SIG-M5 treated with dmso at 0.1 percent for 504 hours (cell line): ENCODE measurements around the gene SCAMP3.

Source experiments
- DNase-seq: peaks from one replicate; lab custom pipeline; 2025; ENCODE audit not compliant: unreplicated experiment; lab: John Stamatoyannopoulos, UW

Gene SCAMP3

GRCh38 chr1:155285631-155286044 lies 23.5 kb upstream of the SCAMP3 start:
- DNase-seq, result no peak

- DNase-seq, result no peak
These were observed 22.9 kb upstream of the SCAMP3 start for GRCh38 chr1:155285063-155285462.

GRCh38 chr1:155284476-155284875 lies 22.3 kb upstream of the SCAMP3 start:
- no peak for DNase-seq

- no peak for DNase-seq
These were observed 20.4 kb upstream of the SCAMP3 start for GRCh38 chr1:155282488-155283091.

DNA sequence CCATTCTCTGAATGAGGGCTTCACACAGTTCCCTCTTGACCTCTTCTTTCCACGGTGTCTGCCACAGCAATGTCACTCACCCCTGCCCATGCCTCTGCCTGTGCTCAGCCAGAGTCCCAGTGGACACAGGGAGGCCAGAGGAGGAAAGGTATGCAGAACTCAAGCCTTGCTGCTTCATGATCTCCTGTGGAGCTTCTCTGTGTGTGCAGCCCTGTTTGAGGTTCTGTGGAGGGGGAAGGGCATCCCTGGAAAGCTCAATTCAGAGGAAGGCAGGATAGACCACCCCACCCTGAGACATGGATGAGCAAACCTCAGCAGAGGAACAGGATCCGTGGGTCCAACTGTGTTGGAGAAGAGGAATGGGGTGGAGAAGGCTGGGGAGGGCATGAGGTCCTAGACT lies 17.1 kb upstream of the SCAMP3 start:
- no peak for DNase-seq

GRCh38 chr1:155278689-155279160 lies 16.6 kb upstream of the SCAMP3 start:
- DNase-seq, result no peak

GRCh38 chr1:155277902-155278688 lies 15.9 kb upstream of the SCAMP3 start:
- DNase-seq, result peak; percentile 75

GRCh38 chr1:155277070-155277901 lies 15.1 kb upstream of the SCAMP3 start, which contains the start of gene HCN3:
Gene HCN3, plus strand, starts transcription at chr1:155277463. Its CDS starts 128 bp downstream, at chr1:155277591.
- peak; percentile 98 for DNase-seq

GRCh38 chr1:155273343-155274245 lies 11.4 kb upstream of the SCAMP3 start, which contains the start of gene CLK2:
Gene CLK2, minus strand, starts transcription at chr1:155273504. Its CDS starts 2,527 bp downstream, at chr1:155270977.
- peak; percentile 98 for DNase-seq

GRCh38 chr1:155272466-155273342 lies 10.5 kb upstream of the SCAMP3 start:
- DNase-seq, result peak; percentile 46

DNA sequence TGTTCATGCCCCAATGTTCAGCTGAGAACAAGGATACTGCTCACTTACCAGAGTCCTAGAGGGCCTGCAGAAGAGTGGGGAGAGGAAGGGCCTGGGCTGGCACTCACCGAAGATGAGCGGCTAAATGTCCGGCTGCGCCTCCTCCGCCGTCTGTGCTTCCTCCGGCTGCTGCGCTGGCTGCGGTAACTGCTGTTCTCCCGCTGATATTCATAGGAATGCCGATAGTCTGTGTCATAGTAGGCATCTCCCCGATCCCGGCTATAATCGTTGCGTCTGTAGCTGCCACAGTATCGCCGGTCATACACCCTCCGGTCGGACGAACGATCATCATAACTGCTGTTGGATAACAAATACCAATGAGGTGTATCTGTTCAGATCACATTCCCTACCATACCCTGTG lies 7.2 kb upstream of the SCAMP3 start:
- DNase-seq, result no peak

- DNase-seq, result no peak
These were observed 6.5 kb upstream of the SCAMP3 start for GRCh38 chr1:155268630-155269029.

DNA sequence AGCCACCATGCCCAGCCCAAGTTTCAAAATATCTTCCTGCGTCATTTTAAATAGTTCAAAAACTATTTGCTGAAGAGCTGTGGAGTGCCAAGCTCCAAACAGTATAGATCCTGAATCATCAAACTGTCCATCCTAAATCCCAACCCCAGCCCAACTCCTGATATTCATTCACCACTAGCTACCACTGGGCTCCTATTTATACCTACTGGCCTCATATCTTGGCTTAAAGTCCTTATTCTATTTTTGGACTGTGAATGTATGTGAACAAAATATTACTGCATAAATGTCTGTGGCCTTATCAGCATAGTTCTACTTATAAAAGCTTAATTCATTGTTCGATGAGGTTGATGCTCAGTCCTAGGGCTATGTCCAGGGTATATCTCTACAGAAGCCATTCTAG lies 5.2 kb upstream of the SCAMP3 start:
- no peak for DNase-seq

DNA sequence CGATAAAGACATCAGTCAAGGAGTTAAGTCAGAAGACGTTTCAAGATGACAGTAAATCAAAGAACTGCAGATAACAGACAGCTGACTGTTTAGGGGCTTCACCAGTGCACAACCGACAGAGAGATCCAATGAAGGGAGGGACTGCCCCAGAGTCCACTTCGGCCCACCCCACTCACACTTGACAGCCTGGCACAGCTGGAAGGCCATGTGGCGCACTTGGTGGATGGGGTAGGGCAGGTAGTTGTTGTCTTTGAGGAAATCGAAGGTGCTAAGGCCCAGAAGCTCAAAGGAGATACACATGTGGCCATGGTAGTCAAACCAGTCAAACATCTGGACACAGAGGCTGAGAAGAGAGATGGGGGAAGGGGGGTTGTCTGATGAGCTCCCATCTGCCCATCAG lies 4.4 kb upstream of the SCAMP3 start:
- no peak for DNase-seq

DNA sequence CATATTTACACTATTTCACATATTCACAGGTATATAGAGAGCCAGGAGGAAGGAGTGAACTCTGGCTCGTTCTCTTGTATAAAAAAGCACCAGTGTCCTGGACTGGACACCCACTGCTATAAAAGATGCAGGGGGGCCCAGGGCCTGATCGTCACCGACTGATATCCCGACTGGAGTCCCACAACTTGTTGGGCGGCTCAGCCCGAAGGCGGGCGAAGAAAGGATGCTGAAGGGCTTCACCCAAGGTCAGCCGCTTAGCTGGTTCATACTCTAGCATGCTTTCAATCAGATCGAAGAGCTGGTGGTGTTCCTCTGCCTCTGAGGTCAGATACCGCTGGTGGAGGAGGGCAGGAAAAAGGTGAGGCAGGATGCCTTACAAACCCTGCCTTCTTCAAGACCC lies 907 bp upstream of the SCAMP3 start:
- DNase-seq, result no peak

- peak; percentile 35 for DNase-seq
These were observed 688 bp downstream of the SCAMP3 start for GRCh38 chr1:155261493-155261851.

DNA sequence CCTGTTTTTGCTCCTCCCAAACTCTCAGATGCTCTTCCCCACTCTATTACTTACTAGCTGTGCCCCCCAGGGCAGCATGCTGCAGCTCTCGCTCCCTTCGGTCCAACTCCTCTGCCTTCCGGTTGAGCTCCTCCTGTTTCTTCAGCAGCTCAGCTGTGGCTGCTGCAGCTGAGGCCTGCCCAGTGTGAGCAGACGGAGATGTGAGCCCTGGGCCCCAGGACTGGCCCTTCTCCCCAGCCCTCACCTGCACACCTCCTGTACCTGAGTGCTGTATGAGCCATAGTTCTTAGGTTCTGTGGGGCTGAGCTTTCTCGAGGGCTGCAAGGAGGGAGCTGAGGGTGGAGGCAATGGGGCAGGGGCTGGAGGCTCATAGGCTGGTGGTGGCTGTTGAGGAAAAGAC lies 1.9 kb downstream of the SCAMP3 start:
- no peak for DNase-seq

GRCh38 chr1:155256058-155256852 lies 5.9 kb downstream of the SCAMP3 start:
- DNase-seq, result no peak
